Measurements from ENCODE around the gene SORCS1. TPM values are rescaled to one million over a fixed set of nuclear protein-coding genes. Genes with fewer than 3 reads are reported as not detected.

The SORCS1 gene
- total and polyA plus RNA-seq, 3 donors from 2014 or later = 2.6 to 9.6 (median 4.6) TPM

GRCh38 chr10:106655636-106656035 lies 508.9 kb downstream of the SORCS1 start:
- Histone ChIP-seq H3K27me3 (no peaks in the 10 kb centered on the region), H3K9me3 (no peaks in the 10 kb centered on the region), H3K4me3 (no peak overlapping the region), H3K4me1 (no peaks in the 10 kb centered on the region), H3K27ac (no peak overlapping the region), H3K36me3 (ENCODE audit: low read depth, missing control alignments) (no peaks in the 10 kb centered on the region)
- no peak for TF ChIP-seq POLR2A (IDR thresholded peaks at IDR 0.05)
- no peak for TF ChIP-seq CTCF (IDR thresholded peaks at IDR 0.05)
- intact Hi-C loops (cut with DNase I; ENCODE audit: low total_unique reads) = no loop called here
- WGBS, 2 donors = 88 to 91% methylated on average over 3 of the region's 3 CpGs
- DNase-seq = no peak

- no peak overlapping the region for H3K4me3 ChIP-seq
- no peaks in the 10 kb centered on the region for H3K4me1 ChIP-seq
- no peaks in the 10 kb centered on the region for H3K9me3 ChIP-seq
- intact Hi-C loops (cut with DNase I; ENCODE audit: low total_unique reads) = no loop called here
- no peaks in the 10 kb centered on the region for H3K27me3 ChIP-seq
- no peak for DNase-seq
- H3K27ac ChIP-seq = no peak overlapping the region
- no peak for TF ChIP-seq POLR2A (IDR thresholded peaks at IDR 0.05)
- TF ChIP-seq CTCF (IDR thresholded peaks at IDR 0.05) = no peak
- no peaks in the 10 kb centered on the region for H3K36me3 ChIP-seq (ENCODE audit: low read depth, missing control alignments)
Observed at GRCh38 chr10:106655165-106655564, 509.3 kb downstream of the SORCS1 start.

GRCh38 chr10:106652279-106652678 lies 512.2 kb downstream of the SORCS1 start:
- H3K4me3 ChIP-seq = no peak overlapping the region
- TF ChIP-seq CTCF (IDR thresholded peaks at IDR 0.05) = no peak
- TF ChIP-seq POLR2A (IDR thresholded peaks at IDR 0.05) = no peak
- intact Hi-C loops (cut with DNase I; ENCODE audit: low total_unique reads) = no loop called here
- no peak for DNase-seq
- WGBS, 2 donors = 80 to 88% methylated on average over 9 of the region's 9 CpGs
- H3K27me3 ChIP-seq = no peaks in the 10 kb centered on the region
- H3K36me3 ChIP-seq (ENCODE audit: low read depth, missing control alignments) = no peaks in the 10 kb centered on the region
- H3K9me3 ChIP-seq = no peaks in the 10 kb centered on the region
- no peak overlapping the region for H3K27ac ChIP-seq
- no peaks in the 10 kb centered on the region for H3K4me1 ChIP-seq

GRCh38 chr10:106648534-106649481 lies 515.7 kb downstream of the SORCS1 start:
- intact Hi-C loops (cut with DNase I; ENCODE audit: low total_unique reads) = no loop called here
- Histone ChIP-seq H3K27me3 (no peaks in the 10 kb centered on the region), H3K4me1 (no peaks in the 10 kb centered on the region), H3K36me3 (ENCODE audit: low read depth, missing control alignments) (no peaks in the 10 kb centered on the region), H3K9me3 (no peaks in the 10 kb centered on the region), H3K4me3 (no peak overlapping the region), H3K27ac (no peak overlapping the region)
- no peak for TF ChIP-seq CTCF (IDR thresholded peaks at IDR 0.05)
- TF ChIP-seq POLR2A (IDR thresholded peaks at IDR 0.05) = no peak
- 87 to 91% methylated on average over 14 of the region's 14 CpGs for WGBS, 2 donors
- no peak for DNase-seq

- no peak for DNase-seq
- TF ChIP-seq CTCF (IDR thresholded peaks at IDR 0.05) (no peak), POLR2A (IDR thresholded peaks at IDR 0.05) (no peak)
- Histone ChIP-seq H3K9me3 (no peaks in the 10 kb centered on the region), H3K27ac (no peak overlapping the region), H3K27me3 (no peaks in the 10 kb centered on the region), H3K36me3 (ENCODE audit: low read depth, missing control alignments) (no peaks in the 10 kb centered on the region), H3K4me3 (no peak overlapping the region), H3K4me1 (no peaks in the 10 kb centered on the region)
- intact Hi-C loops (cut with DNase I; ENCODE audit: low total_unique reads) = no loop called here
- WGBS, 2 donors = 52 to 67% methylated on average over 1 of the region's 1 CpG
Observed at GRCh38 chr10:106643473-106643872, 521.0 kb downstream of the SORCS1 start.
